ENCODE data around the gene SMPD1. TPM values are rescaled to one million over a fixed set of nuclear protein-coding genes. Genes with fewer than 3 reads are reported as not detected.

SMPD1 gene
- total and polyA plus RNA-seq, 12 donors: 53.8 to 88.1 (median 66.3) TPM

DNA sequence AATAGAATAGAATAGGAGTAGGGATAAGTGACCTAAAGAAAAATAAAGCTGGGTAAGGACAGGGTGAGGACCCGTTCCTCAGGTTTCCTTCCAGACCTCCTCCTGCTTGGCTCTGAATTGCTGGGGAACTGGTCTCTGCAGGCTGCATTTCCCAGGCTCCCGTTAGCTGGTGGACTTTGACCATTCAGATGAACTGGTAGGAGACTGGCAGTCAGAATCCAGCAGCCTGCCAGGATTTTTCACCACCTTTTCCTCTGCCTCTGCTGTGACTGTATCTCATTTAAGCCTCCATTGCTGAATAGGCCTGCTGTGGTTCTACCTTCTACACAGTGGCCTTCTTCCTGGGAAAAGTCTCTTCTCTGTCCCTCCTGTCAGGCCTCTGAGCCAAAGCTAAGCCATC is 24.6 kb upstream of the SMPD1 start:
- no peaks in the 10 kb centered on the region for H3K27me3 ChIP-seq
- no peak for DNase-seq
- H3K36me3 ChIP-seq: no peaks in the 10 kb centered on the region
- intact Hi-C loops (cut with DNase I): no loop called here
- 79 to 88% methylated on average over 2 of the region's 2 CpGs for WGBS, 2 donors
- no peak overlapping the region for H3K4me3 ChIP-seq
- TF ChIP-seq, protein P1, sequence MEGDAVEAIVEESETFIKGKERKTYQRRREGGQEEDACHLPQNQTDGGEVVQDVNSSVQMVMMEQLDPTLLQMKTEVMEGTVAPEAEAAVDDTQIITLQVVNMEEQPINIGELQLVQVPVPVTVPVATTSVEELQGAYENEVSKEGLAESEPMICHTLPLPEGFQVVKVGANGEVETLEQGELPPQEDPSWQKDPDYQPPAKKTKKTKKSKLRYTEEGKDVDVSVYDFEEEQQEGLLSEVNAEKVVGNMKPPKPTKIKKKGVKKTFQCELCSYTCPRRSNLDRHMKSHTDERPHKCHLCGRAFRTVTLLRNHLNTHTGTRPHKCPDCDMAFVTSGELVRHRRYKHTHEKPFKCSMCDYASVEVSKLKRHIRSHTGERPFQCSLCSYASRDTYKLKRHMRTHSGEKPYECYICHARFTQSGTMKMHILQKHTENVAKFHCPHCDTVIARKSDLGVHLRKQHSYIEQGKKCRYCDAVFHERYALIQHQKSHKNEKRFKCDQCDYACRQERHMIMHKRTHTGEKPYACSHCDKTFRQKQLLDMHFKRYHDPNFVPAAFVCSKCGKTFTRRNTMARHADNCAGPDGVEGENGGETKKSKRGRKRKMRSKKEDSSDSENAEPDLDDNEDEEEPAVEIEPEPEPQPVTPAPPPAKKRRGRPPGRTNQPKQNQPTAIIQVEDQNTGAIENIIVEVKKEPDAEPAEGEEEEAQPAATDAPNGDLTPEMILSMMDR (IDR thresholded peaks at IDR 0.05): no peak
- H3K9me3 ChIP-seq: no peaks in the 10 kb centered on the region
- peaks cover 0 to 13% (median 0%) of the 10 kb centered on the region in 9 donors for H3K4me1 ChIP-seq
- no peak for ATAC-seq
- no peak overlapping the region for H3K27ac ChIP-seq

DNA sequence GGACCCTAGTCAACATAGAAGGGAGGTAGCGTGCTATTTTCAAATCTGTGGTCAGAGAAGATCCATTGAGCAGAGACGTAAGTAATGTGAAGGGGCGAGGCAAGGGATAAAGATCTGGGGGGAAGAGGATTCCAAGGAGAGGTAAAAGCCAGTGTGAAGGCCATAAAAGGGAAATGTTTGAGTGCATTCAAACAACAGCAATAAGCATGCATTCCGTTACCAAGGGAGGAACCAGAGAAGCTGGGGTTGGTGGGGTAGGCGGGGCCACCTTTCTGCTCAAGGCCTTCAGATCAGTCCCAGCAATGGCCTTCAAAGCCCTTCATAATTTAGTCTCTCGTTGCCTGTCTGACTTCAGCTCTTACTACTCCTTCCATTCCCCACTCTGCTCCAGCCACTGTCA is 18.4 kb upstream of the SMPD1 start:
- intact Hi-C loops (cut with DNase I): no loop called here
- WGBS, 2 donors: 90 to 92% methylated on average over 6 of the region's 6 CpGs

DNA sequence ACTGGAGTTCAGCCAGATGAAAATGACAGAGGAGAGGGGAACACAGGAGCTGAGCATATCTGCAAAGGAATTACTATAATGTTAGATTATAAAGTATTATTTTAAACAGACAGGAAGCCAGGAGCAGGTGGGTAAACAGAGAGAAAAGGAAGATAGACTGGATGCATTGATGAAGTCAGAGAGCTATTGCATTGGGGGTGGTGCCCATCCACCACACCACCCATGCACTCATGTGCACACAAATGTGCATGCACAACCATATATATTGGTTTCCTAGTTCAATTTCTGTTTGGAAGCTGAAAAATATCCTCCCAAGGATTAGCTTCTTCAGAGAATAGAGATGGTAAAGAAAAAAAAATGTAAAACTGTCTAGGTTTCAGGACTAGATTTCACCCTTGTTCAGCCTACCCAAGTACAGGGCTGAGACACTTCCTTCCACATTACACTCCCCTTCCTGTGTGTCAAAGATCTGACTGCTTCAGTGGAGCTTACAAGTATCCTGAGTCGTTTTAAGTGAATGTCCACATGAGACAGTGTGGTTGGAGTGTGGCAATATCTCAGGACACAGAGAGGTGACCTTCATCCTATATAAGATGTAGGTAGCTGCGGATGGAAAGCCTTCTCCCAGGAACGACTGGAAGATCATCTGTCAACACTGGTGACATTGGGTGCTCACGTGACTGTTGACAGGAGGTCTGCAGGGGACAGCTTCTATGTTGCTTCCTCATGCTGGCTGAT is 12.2 kb upstream of the SMPD1 start:
- H3K27me3 ChIP-seq: no peaks in the 10 kb centered on the region
- peak; percentile 15 to 86 (median 76) for ATAC-seq

More for the DNA sequence above, 18.4 kb upstream of the SMPD1 start:
- no peaks in the 10 kb centered on the region for H3K27me3 ChIP-seq
- TF ChIP-seq, protein P1 (IDR thresholded peaks at IDR 0.05): no peak
- no peak for DNase-seq
- no peaks in the 10 kb centered on the region for H3K4me1 ChIP-seq
- H3K9me3 ChIP-seq: no peaks in the 10 kb centered on the region
- no peaks in the 10 kb centered on the region for H3K36me3 ChIP-seq
- no peak overlapping the region for H3K27ac ChIP-seq
- ATAC-seq: no peak
- no peak overlapping the region for H3K4me3 ChIP-seq

DNA sequence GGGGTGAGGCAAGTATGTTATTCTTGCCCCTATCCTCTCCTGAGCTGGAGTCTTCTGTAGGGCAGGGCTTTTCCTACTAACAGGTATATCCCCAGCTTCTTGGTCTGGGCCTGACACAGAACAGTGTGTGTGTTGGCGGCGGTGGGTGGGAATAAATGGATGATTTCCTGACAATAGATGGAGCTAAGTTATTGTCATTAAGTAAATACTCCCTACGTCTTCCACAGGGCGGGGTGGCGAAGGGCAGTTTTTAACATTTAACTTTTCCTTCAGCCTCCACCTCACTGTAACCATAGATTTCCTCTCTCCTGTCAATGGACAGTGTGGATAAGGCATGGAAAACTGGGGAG is 11.7 kb upstream of the SMPD1 start:
- intact Hi-C loops (cut with DNase I): loop anchor here in 5 of 10 donors (2.0 to 5.0 kb wide), 4 partner anchors 64 to 129 kb away; no protein-coding TSS in a partner anchor
- WGBS, 2 donors: 54 to 60% methylated on average over 5 of the region's 5 CpGs
- no peak for DNase-seq
- Histone ChIP-seq H3K4me3 (no peak overlapping the region), H3K27ac (peak overlapping the region in 8 of 10 donors; percentile 3 to 74 (median 52)), H3K36me3 (no peaks in the 10 kb centered on the region), H3K4me1 (peaks cover 0 to 23% (median 13%) of the 10 kb centered on the region in 9 donors), H3K27me3 (no peaks in the 10 kb centered on the region), H3K9me3 (no peaks in the 10 kb centered on the region)
- ATAC-seq: peak in 7 of 8 donors; percentile 8 to 60 (median 32)
- TF ChIP-seq, protein P1 (IDR thresholded peaks at IDR 0.05): no peak

More for the DNA sequence above, 12.2 kb upstream of the SMPD1 start:
- intact Hi-C loops (cut with DNase I): loop anchor here in 5 of 10 donors (2.0 to 5.0 kb wide), 4 partner anchors 65 to 129 kb away; no protein-coding TSS in a partner anchor
- H3K4me3 ChIP-seq: no peak overlapping the region
- peaks cover 0 to 23% (median 13%) of the 10 kb centered on the region in 9 donors for H3K4me1 ChIP-seq
- TF ChIP-seq, protein P1 (IDR thresholded peaks at IDR 0.05): no peak
- 24 to 29% methylated on average over 4 of the region's 4 CpGs for WGBS, 2 donors
- no peaks in the 10 kb centered on the region for H3K36me3 ChIP-seq
- no peaks in the 10 kb centered on the region for H3K9me3 ChIP-seq
- no peak for DNase-seq
- peak overlapping the region in 8 of 10 donors; percentile 3 to 74 (median 52) for H3K27ac ChIP-seq

Data from heart right ventricle (tissue), 16 donors.